HEK293 (cell line): Measurements from ENCODE around the gene TNFRSF14.

Experiments used
- CTCF ChIA-PET: fragments of 350-600 bp; formaldehyde crosslinking; extraction: SDS; loops from one replicate; lab custom pipeline; 2021; ENCODE audit warnings: antibody characterized with exemption; lab: Yijun Ruan, JAX
- POLR2A ChIA-PET: fragments of 300-600 bp; formaldehyde crosslinking; extraction: SDS; loops from one replicate; lab custom pipeline; 2020; ENCODE audit warnings: antibody characterized with exemption, inconsistent platforms; lab: Yijun Ruan, JAX
- H3K27ac ChIP-seq: fragments of 200-500 bp; sonication (Bioruptor generic); 2 replicates; pipeline ENCODE4 v1.5.1; 2014; ENCODE audit warnings: low read depth, low read length, control low read depth, inconsistent platforms; ENCODE audit errors: extremely low read depth
- H3K36me3 ChIP-seq, 2 experiments: fragments of 200-500 bp in 1 of 2; sonication (Bioruptor generic) in 1 of 2; 1 replicate in 1 of 2; 2 replicates in 1 of 2; pipeline ENCODE4 v1.5.1; 2014 to 2017; ENCODE audit warnings: inconsistent platforms in 2 of 2, low read length in 2 of 2; ENCODE audit not compliant: control insufficient read depth in 2 of 2, insufficient read depth in 1 of 2
- H3K4me1 ChIP-seq: fragments of 200-500 bp; sonication (Bioruptor generic); 2 replicates; pipeline ENCODE4 v1.5.1; 2014; ENCODE audit warnings: mild to moderate bottlenecking, low read length, inconsistent platforms; ENCODE audit not compliant: control insufficient read depth, insufficient read depth
- H3K4me3 ChIP-seq: 2 replicates; pipeline ENCODE4 v1.5.1; 2011; ENCODE audit warnings: low read depth, mild to moderate bottlenecking, control low read depth, low read length, moderate library complexity
- H3K9me3 ChIP-seq: fragments of 200-500 bp; sonication (Bioruptor generic); 2 replicates; pipeline ENCODE4 v1.5.1; 2014; ENCODE audit warnings: low read depth, low read length, inconsistent platforms; ENCODE audit not compliant: control insufficient read depth, insufficient read depth
- BCL11A ChIP-seq: fragments of 450-650 bp; formaldehyde crosslinking; IDR thresholded peaks from 2 replicates; pipeline ENCODE4 v1.5.1; 2016; ENCODE audit warnings: low read depth, missing biosample characterization, missing genetic modification characterization
- BCL6B ChIP-seq: fragments of 450-650 bp; formaldehyde crosslinking; IDR thresholded peaks from 2 replicates; pipeline ENCODE4 v1.5.1; 2017; ENCODE audit warnings: missing biosample characterization, missing genetic modification characterization
- CTCF ChIP-seq: fragments of 450-650 bp; formaldehyde crosslinking; IDR thresholded peaks from 2 replicates; pipeline ENCODE4 v1.5.1; 2016; ENCODE audit warnings: missing biosample characterization, missing genetic modification characterization
- ELK4 ChIP-seq: IDR thresholded peaks from 2 replicates; pipeline ENCODE4 v1.6.1; 2011; ENCODE audit warnings: mild to moderate bottlenecking, low read depth, low read length, borderline replicate concordance
- GLIS2 ChIP-seq: fragments of 450-650 bp; formaldehyde crosslinking; IDR thresholded peaks from 2 replicates; pipeline ENCODE4 v1.5.1; 2016; ENCODE audit warnings: missing biosample characterization, missing genetic modification characterization
- HOXA7 ChIP-seq: sonication (generic); formaldehyde crosslinking; IDR thresholded peaks from 2 replicates; pipeline ENCODE4 v1.8.1; 2022; ENCODE audit warnings: missing genetic modification reagents, borderline replicate concordance
- HOXD13 ChIP-seq: sonication (generic); formaldehyde crosslinking; IDR thresholded peaks from 2 replicates; pipeline ENCODE4 v1.8.0; 2022; ENCODE audit warnings: missing genetic modification reagents, borderline replicate concordance
- KLF17 ChIP-seq: fragments of 450-650 bp; formaldehyde crosslinking; IDR thresholded peaks from 2 replicates; pipeline ENCODE4 v1.5.1; 2016; ENCODE audit warnings: missing biosample characterization, missing genetic modification characterization
- TSHZ1 ChIP-seq: fragments of 450-650 bp; formaldehyde crosslinking; IDR thresholded peaks from 2 replicates; pipeline ENCODE4 v1.5.1; 2016; ENCODE audit warnings: missing biosample characterization, missing genetic modification characterization, borderline replicate concordance
- ZBTB17 ChIP-seq: fragments of 450-650 bp; formaldehyde crosslinking; IDR thresholded peaks from 2 replicates; pipeline ENCODE4 v1.5.1; 2016; ENCODE audit warnings: missing biosample characterization, missing genetic modification characterization
- ZBTB20 ChIP-seq: fragments of 450-650 bp; formaldehyde crosslinking; IDR thresholded peaks from 2 replicates; pipeline ENCODE4 v1.5.1; 2016; ENCODE audit warnings: missing biosample characterization, missing genetic modification characterization
- ZBTB6 ChIP-seq: fragments of 450-650 bp; formaldehyde crosslinking; IDR thresholded peaks from 2 replicates; pipeline ENCODE4 v1.5.1; 2017; ENCODE audit warnings: missing biosample characterization, missing genetic modification characterization
- ZBTB7A ChIP-seq: fragments of 450-650 bp; formaldehyde crosslinking; IDR thresholded peaks from 2 replicates; pipeline ENCODE4 v1.5.1; 2016; ENCODE audit warnings: low read depth, missing biosample characterization, missing genetic modification characterization
- ZBTB8A ChIP-seq: fragments of 450-650 bp; formaldehyde crosslinking; IDR thresholded peaks from 2 replicates; pipeline ENCODE4 v1.5.1; 2016; ENCODE audit warnings: missing biosample characterization, missing genetic modification characterization
- ZEB2 ChIP-seq: fragments of 450-650 bp; formaldehyde crosslinking; IDR thresholded peaks from 2 replicates; pipeline ENCODE4 v1.5.1; 2016; ENCODE audit warnings: missing biosample characterization, missing genetic modification characterization
- ZNF169 ChIP-seq: fragments of 450-650 bp; formaldehyde crosslinking; IDR thresholded peaks from 2 replicates; pipeline ENCODE4 v1.5.1; 2016; ENCODE audit warnings: missing biosample characterization, missing genetic modification characterization
- ZNF239 ChIP-seq: fragments of 450-650 bp; formaldehyde crosslinking; IDR thresholded peaks from 2 replicates; pipeline ENCODE4 v1.5.1; 2016; ENCODE audit warnings: missing biosample characterization, missing genetic modification characterization
- ZNF292 ChIP-seq: fragments of 450-650 bp; formaldehyde crosslinking; IDR thresholded peaks from 2 replicates; pipeline ENCODE4 v1.5.1; 2016; ENCODE audit warnings: low read depth, missing biosample characterization, missing genetic modification characterization, borderline replicate concordance
- ZNF341 ChIP-seq: fragments of 450-650 bp; formaldehyde crosslinking; IDR thresholded peaks from 2 replicates; pipeline ENCODE4; 2016; ENCODE audit warnings: low read depth, missing biosample characterization, missing genetic modification characterization
- ZNF548 ChIP-seq: fragments of 450-650 bp; formaldehyde crosslinking; IDR thresholded peaks from 2 replicates; pipeline ENCODE4 v1.5.1; 2016; ENCODE audit warnings: missing biosample characterization, missing genetic modification characterization
- ZNF561 ChIP-seq: fragments of 450-650 bp; IDR thresholded peaks from 2 replicates; pipeline ENCODE4 v1.5.1; 2018; ENCODE audit warnings: missing biosample characterization, missing genetic modification characterization, borderline replicate concordance
- ZNF626 ChIP-seq: fragments of 450-650 bp; sonication (Bioruptor Pico); formaldehyde crosslinking; IDR thresholded peaks from 2 replicates; pipeline ENCODE4 v1.5.1; 2018; ENCODE audit warnings: missing biosample characterization, missing genetic modification characterization, inconsistent platforms
- ZNF76 ChIP-seq: fragments of 450-650 bp; formaldehyde crosslinking; IDR thresholded peaks from 2 replicates; pipeline ENCODE4; 2016; ENCODE audit warnings: low read depth, missing biosample characterization, missing genetic modification characterization, borderline replicate concordance
- ZSCAN4 ChIP-seq: fragments of 450-650 bp; formaldehyde crosslinking; IDR thresholded peaks from 2 replicates; pipeline ENCODE4 v1.5.1; 2017; ENCODE audit warnings: missing biosample characterization, missing genetic modification characterization
- ZXDB ChIP-seq: fragments of 450-650 bp; formaldehyde crosslinking; IDR thresholded peaks from 2 replicates; pipeline ENCODE4 v1.5.1; 2016; ENCODE audit warnings: missing biosample characterization, missing genetic modification characterization

The TNFRSF14 gene

GRCh38 chr1:2586154-2587070 is 30.2 kb downstream of the TNFRSF14 start, which contains the start of gene PRXL2B:
TSS of gene PRXL2B (plus strand) at chr1:2586777. CDS start at chr1:2586886, 109 bp downstream.
- POLR2A ChIA-PET: interaction anchor here (0.7 to 1.1 kb wide), 7 partner anchors 15 to 54 kb away, joined by 3 to 5 read pairs (median 3); no protein-coding TSS in a partner anchor
- Histone ChIP-seq H3K4me3 (peak within 1 kb of the TSS; percentile 73), H3K27ac (peak within 1 kb of the TSS; percentile 45; the same call in 1 of the 2 replicates), H3K9me3 (no peaks in the 10 kb centered on the region), H3K36me3 (peaks cover 0 to 16% of the 10 kb centered on the region in 2 experiments; a peak in 1 of 3 replicates), H3K4me1 (peaks cover 4% of the 10 kb centered on the region)
- CTCF ChIA-PET: interaction anchor here (0.7 to 0.9 kb wide), 2 partner anchors 172 to 222 kb away, joined by 3 read pairs; no protein-coding TSS in a partner anchor
- TF ChIP-seq ZNF341 (tag by site-specific recombination) (peak; percentile 52), ZBTB7A (peak; percentile 20; the same call in 1 of the 2 replicates), BCL11A (tag by site-specific recombination) (no peak), ELK4 (no peak), ZBTB6 (tag by site-specific recombination) (peak; percentile 84), ZBTB8A (no peak), ZBTB17 (tag by site-specific recombination) (peak; percentile 65), ZNF626 (tag by site-specific recombination) (no peak), ZBTB20 (tag by site-specific recombination) (peak; percentile 61; the same call in 1 of the 2 replicates), ZNF169 (tag by site-specific recombination) (no peak), CTCF (no peak), ZNF239 (tag by site-specific recombination) (no peak), HOXD13 (CRISPR knock-in tag) (no peak), BCL6B (tag by site-specific recombination) (no peak), TSHZ1 (tag by site-specific recombination) (no peak), ZEB2 (peak; percentile 80), GLIS2 (tag by site-specific recombination) (peak; percentile 67; the same call in 1 of the 2 replicates), KLF17 (tag by site-specific recombination) (peak; percentile 20; the same call in 1 of the 2 replicates), ZXDB (tag by site-specific recombination) (no peak), ZSCAN4 (tag by site-specific recombination) (no peak), ZNF292 (no peak), HOXA7 (CRISPR knock-in tag) (no peak), ZNF76 (tag by site-specific recombination) (no peak), ZNF548 (no peak), ZNF561 (0 out of 2 replicates have a peak, but pooled peaks have one; percentile 25)
